Vagina (tissue), 2 donors: ENCODE measurements around the gene FANCC. TPM values are rescaled to one million over a fixed set of nuclear protein-coding genes. Genes with fewer than 3 reads are reported as not detected.

Source experiments
- DNase-seq, 2 donors: peaks; one replicate each; pipeline ENCODE4 v3.0.0-alpha.2; 2017; ENCODE audit errors: extremely low spot score in 2 of 2
- H3K27ac ChIP-seq: fragments of 200-600 bp; sonication (generic); one replicate; pipeline ENCODE4 v1.5.1; 2019
- H3K27me3 ChIP-seq: fragments of 200-600 bp; sonication (generic); one replicate; pipeline ENCODE4 v1.5.1; 2019
- H3K36me3 ChIP-seq, 2 donors: fragments of 200-600 bp; sonication (generic); one replicate each; pipeline ENCODE4 v1.5.1; 2017 to 2019
- H3K4me1 ChIP-seq: fragments of 200-600 bp; sonication (generic); one replicate; pipeline ENCODE4 v1.5.1; 2019
- H3K4me3 ChIP-seq, 2 donors: fragments of 200-600 bp; sonication (generic); 1 replicate in 1 of 2; 2 replicates in 1 of 2; pipeline ENCODE4 v1.5.1; 2016 to 2019
- H3K9me3 ChIP-seq: fragments of 200-600 bp; sonication (generic); one replicate; pipeline ENCODE4 v1.5.1; 2019
- POLR2A ChIP-seq, 2 donors: fragments of 450-650 bp; IDR thresholded peaks; one replicate each; pipeline ENCODE4 v1.6.1; 2017; ENCODE audit warnings: antibody characterized with exemption in 2 of 2, mild to moderate bottlenecking in 2 of 2, moderate library complexity in 2 of 2
- POLR2AphosphoS5 ChIP-seq, 2 donors: sonication (generic); formaldehyde crosslinking; IDR thresholded peaks; one replicate each; pipeline ENCODE4 v1.9.0; 2017; ENCODE audit warnings: antibody characterized with exemption in 2 of 2, mild to moderate bottlenecking in 2 of 2, low read depth in 1 of 2; ENCODE audit not compliant: insufficient read depth in 1 of 2
- intact Hi-C: fragments of 100-400 bp; cut with DNase I; formaldehyde crosslinking; loops from one replicate; pipeline ENCODE4 v1.15.1; 2023
- total RNA-seq: library from RNA; depleted of rRNA; stranded (reverse); fragments of >200 nt; gene quantifications from one replicate; pipeline ENCODE4 v1.2.3, GENCODE V29; 2016
- TF ChIP-seq, protein P1 (sequence below), 3 experiments: fragments of 450-650 bp in 2 of 3; fragments of 200-600 bp in 1 of 3; sonication (generic) in 1 of 3; IDR thresholded peaks; one replicate each; pipeline ENCODE4 v1.5.1; 2017 to 2019; ENCODE audit warnings: antibody characterized with exemption in 3 of 3, mild to moderate bottlenecking in 2 of 3, moderate library complexity in 2 of 3

FANCC gene
- total RNA-seq, 1 donor from 2014 or later: 17.2 TPM

DNA sequence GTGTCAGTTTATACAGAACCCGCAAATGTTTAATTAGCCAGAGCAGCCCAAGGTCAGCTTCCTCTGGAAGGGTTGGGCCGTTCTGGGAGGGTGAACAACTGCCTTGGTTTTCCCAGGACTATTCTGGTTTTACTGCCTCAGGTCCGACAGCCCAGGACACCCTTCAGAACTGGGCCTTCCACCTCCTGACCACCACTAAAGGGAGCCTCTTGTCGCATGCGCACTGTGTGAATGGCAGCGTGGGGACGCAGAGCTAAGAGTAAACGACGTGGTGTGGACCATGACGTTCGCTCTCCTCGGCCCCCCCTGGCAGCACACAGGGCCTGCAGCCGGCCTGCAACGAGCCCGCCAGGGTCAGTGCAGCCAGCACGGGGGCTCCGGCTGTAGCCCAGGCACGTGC lies 214.9 kb downstream of the FANCC start:
- Histone ChIP-seq H3K36me3 (peaks cover 0 to 3% of the 10 kb centered on the region in 2 donors), H3K27me3 (no peaks in the 10 kb centered on the region), H3K4me1 (peaks cover 80% of the 10 kb centered on the region), H3K4me3 (no peak overlapping the region), H3K9me3 (no peaks in the 10 kb centered on the region), H3K27ac (peak overlapping the region; percentile 70)
- intact Hi-C loops: no loop called here
- TF ChIP-seq POLR2AphosphoS5 (IDR thresholded peaks at IDR 0.05; ENCODE audit: insufficient read depth in 1 of 2, low read depth in 1 of 2) (no peak), POLR2A (IDR thresholded peaks at IDR 0.05) (no peak)
- TF ChIP-seq, protein P1, sequence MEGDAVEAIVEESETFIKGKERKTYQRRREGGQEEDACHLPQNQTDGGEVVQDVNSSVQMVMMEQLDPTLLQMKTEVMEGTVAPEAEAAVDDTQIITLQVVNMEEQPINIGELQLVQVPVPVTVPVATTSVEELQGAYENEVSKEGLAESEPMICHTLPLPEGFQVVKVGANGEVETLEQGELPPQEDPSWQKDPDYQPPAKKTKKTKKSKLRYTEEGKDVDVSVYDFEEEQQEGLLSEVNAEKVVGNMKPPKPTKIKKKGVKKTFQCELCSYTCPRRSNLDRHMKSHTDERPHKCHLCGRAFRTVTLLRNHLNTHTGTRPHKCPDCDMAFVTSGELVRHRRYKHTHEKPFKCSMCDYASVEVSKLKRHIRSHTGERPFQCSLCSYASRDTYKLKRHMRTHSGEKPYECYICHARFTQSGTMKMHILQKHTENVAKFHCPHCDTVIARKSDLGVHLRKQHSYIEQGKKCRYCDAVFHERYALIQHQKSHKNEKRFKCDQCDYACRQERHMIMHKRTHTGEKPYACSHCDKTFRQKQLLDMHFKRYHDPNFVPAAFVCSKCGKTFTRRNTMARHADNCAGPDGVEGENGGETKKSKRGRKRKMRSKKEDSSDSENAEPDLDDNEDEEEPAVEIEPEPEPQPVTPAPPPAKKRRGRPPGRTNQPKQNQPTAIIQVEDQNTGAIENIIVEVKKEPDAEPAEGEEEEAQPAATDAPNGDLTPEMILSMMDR (IDR thresholded peaks at IDR 0.05): no peak
- no peak for DNase-seq

DNA sequence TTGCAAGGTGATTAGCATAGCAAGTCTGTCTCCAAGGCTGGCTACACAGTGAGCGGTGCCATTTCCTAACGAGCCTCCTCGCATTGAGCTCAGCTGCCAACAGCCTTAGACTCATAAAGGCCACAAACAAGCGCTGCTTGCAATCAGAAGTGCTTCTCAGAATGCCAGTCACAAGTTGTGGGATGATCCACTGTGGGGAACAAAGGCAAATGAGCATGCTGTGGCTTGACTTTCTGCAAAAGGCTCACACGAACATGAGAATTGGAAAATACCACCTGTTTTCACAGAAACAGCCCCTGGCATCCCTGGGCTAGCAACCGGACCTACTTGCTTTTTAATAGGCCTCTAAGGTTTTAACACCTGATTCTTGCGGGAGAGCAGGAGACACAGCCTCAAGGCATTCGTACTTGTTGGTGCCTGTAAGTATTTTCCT lies 215.5 kb downstream of the FANCC start:
- Histone ChIP-seq H3K36me3 (peaks cover 0 to 2% of the 10 kb centered on the region in 2 donors), H3K4me3 (no peak overlapping the region), H3K4me1 (peaks cover 74% of the 10 kb centered on the region), H3K27ac (peak overlapping the region; percentile 70), H3K9me3 (no peaks in the 10 kb centered on the region), H3K27me3 (no peaks in the 10 kb centered on the region)
- intact Hi-C loops: no loop called here
- DNase-seq: no peak
- TF ChIP-seq POLR2AphosphoS5 (IDR thresholded peaks at IDR 0.05; ENCODE audit: insufficient read depth in 1 of 2, low read depth in 1 of 2): peak in 1 of 2 donors; percentile 76
- TF ChIP-seq, protein P1 (IDR thresholded peaks at IDR 0.05): no peak

DNA sequence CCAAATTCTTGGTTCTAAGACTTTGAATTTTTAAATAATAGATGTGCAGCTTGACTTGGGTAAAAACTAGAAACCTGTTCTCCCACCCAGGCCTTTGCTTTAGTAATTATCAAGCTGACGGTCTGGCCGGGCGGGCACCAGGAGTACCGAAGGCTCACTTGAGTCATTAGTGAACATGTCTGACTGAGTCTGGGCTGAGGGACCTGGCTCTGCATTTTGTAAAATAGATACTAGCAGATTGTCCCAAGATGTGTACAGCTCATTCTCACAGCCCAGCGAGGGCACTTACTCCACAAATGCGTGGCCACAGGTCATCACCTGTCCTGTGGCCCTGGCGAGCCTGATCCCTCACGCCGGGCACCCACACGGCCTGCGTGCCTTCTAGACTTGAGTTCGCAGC lies 216.2 kb downstream of the FANCC start:
- Histone ChIP-seq H3K4me3 (no peak overlapping the region), H3K4me1 (peaks cover 72% of the 10 kb centered on the region), H3K36me3 (no peaks in the 10 kb centered on the region), H3K9me3 (no peaks in the 10 kb centered on the region), H3K27me3 (no peaks in the 10 kb centered on the region), H3K27ac (peak overlapping the region; percentile 68)
- no peak for DNase-seq
- TF ChIP-seq, protein P1 (IDR thresholded peaks at IDR 0.05): no peak
- TF ChIP-seq POLR2A (IDR thresholded peaks at IDR 0.05) (no peak), POLR2AphosphoS5 (IDR thresholded peaks at IDR 0.05; ENCODE audit: insufficient read depth in 1 of 2, low read depth in 1 of 2) (no peak)
- intact Hi-C loops: no loop called here

DNA sequence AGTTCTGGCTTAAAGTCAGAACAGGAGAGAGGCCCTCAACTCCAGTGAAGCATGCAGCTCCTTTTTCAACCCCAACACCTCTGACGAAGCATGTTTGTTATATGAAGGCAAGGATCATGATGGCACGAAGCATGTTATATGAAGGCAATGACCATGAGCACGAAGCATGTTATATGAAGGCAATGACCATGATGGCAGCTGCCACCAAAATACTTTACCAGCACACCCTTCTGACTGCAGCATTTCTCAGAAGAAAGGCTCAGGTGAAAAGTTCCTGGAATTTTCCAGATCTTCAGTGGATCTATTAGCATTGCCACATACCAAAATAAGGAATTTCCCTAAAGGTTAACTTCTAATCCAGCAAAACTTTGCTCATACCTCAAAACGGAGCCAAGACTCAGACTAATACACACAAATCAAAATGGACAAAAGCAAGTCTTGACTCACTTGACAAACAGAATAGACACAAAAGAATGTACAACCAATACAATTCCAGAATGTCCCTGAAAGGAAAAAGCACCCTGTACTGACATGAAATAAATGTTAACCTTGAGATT lies 217.4 kb downstream of the FANCC start:
- no peak for DNase-seq
- no peaks in the 10 kb centered on the region for H3K9me3 ChIP-seq
- no peaks in the 10 kb centered on the region for H3K27me3 ChIP-seq
- intact Hi-C loops: no loop called here
- no peaks in the 10 kb centered on the region for H3K36me3 ChIP-seq
- peak overlapping the region; percentile 70 for H3K27ac ChIP-seq
- no peak overlapping the region for H3K4me3 ChIP-seq
- H3K4me1 ChIP-seq: peaks cover 73% of the 10 kb centered on the region
- TF ChIP-seq POLR2AphosphoS5 (IDR thresholded peaks at IDR 0.05; ENCODE audit: insufficient read depth in 1 of 2, low read depth in 1 of 2) (peak in 1 of 2 donors; percentile 55), POLR2A (IDR thresholded peaks at IDR 0.05) (no peak)

DNA sequence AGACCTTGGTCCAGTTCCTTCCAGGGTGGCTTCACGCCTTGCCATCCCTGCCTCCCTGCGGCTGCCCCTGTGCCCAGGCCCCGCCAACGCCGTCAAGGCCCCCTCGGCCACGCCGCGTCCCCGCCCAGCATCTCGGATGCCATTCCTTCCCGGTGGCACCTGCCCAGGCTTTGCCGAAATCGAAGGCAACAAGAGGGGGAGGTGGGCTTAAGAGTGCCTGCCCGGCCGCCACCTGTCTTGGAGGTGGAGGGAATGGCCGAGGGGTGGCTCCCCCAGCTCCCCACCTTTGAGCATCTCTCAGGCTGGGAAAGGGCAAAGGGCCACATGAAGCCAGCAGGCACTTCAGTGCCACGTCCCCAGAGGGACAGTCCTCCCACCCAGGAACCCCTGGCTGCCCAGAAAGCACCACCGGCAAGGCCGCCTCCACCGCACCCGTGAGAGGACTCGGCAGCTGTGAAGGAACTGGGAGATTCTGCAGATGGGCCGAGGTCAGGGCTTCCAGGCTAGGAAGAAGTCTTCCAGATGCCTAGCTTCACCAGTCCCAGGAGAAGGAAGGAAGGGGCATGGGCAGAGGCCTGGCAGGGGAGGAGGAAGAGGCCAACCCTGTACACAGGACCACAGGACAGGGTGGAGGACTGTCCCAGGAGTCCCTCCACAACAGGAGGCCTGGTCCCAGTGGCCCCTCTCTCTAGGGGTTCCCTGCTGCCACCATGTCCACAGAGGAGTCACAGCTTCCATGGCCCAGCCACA lies 218.0 kb downstream of the FANCC start:
- TF ChIP-seq POLR2A (IDR thresholded peaks at IDR 0.05) (no peak), POLR2AphosphoS5 (IDR thresholded peaks at IDR 0.05; ENCODE audit: insufficient read depth in 1 of 2, low read depth in 1 of 2) (no peak)
- TF ChIP-seq, protein P1 (IDR thresholded peaks at IDR 0.05): no peak
- H3K27ac ChIP-seq: peak overlapping the region; percentile 70
- no peaks in the 10 kb centered on the region for H3K36me3 ChIP-seq
- intact Hi-C loops: no loop called here
- H3K4me1 ChIP-seq: peaks cover 74% of the 10 kb centered on the region
- no peak overlapping the region for H3K4me3 ChIP-seq
- no peaks in the 10 kb centered on the region for H3K27me3 ChIP-seq
- no peaks in the 10 kb centered on the region for H3K9me3 ChIP-seq
- DNase-seq: no peak
